ENCODE measurements around the gene EPG5. TPM values are rescaled to one million over a fixed set of nuclear protein-coding genes. Genes with fewer than 3 reads are reported as not detected.

Gene EPG5
- total RNA-seq, 2 experiments from 2014 or later, result 28.7 to 29.0 TPM

- H3K9me3 Mint-ChIP-seq, result peaks cover 18% of the 10 kb centered on the region
- H3K36me3 Mint-ChIP-seq (ENCODE audit: low read depth), result peaks cover 75% of the 10 kb centered on the region
- no peak overlapping the region for H3K27ac Mint-ChIP-seq
- ChIA-PET POLR2A (no interaction called here), CTCF (no interaction called here)
- DNase-seq, result no peak
- H3K4me3 Mint-ChIP-seq, result no peak overlapping the region
- H3K27me3 Mint-ChIP-seq, result no peaks in the 10 kb centered on the region
- H3K4me1 Mint-ChIP-seq, result peaks cover 22% of the 10 kb centered on the region
These were observed 95.6 kb downstream of the EPG5 start for GRCh38 chr18:45871431-45872084.

- H3K27me3 Mint-ChIP-seq, result no peaks in the 10 kb centered on the region
- ChIA-PET CTCF (interaction anchor here (1.2 to 4.5 kb wide), 2 partner anchors 9 to 211 kb away, joined by 3 to 36 read pairs; no protein-coding TSS in a partner anchor), POLR2A (no interaction called here)
- peaks cover 20% of the 10 kb centered on the region for H3K4me1 Mint-ChIP-seq
- no peak overlapping the region for H3K27ac Mint-ChIP-seq
- peaks cover 18% of the 10 kb centered on the region for H3K9me3 Mint-ChIP-seq
- H3K4me3 Mint-ChIP-seq, result no peak overlapping the region
- no peak for DNase-seq
- H3K36me3 Mint-ChIP-seq (ENCODE audit: low read depth), result peaks cover 78% of the 10 kb centered on the region
These were observed 96.7 kb downstream of the EPG5 start for GRCh38 chr18:45870419-45870818.

DNA sequence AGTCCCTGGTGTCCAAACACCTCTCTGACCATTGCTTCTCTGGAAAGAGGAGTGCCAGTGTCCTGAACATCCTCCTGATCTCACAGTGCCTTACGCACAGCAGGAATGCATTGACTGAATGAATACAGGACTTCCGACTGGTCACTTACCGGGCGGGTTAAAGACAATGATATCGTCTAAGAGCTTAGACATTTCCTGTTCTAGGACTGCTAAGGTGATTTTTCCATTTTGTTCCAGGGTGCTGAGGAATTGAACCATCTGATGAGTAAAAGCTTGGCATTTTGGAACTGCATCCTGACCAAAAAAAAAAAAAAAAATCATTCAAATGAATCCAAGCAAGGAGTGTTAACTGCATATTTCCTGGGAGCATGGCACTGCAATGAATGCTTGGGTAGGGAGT is 101.7 kb downstream of the EPG5 start:
- POLR2A ChIA-PET, result no interaction called here
- peaks cover 60% of the 10 kb centered on the region for H3K36me3 Mint-ChIP-seq (ENCODE audit: low read depth)
- no peak overlapping the region for H3K27ac Mint-ChIP-seq

DNA sequence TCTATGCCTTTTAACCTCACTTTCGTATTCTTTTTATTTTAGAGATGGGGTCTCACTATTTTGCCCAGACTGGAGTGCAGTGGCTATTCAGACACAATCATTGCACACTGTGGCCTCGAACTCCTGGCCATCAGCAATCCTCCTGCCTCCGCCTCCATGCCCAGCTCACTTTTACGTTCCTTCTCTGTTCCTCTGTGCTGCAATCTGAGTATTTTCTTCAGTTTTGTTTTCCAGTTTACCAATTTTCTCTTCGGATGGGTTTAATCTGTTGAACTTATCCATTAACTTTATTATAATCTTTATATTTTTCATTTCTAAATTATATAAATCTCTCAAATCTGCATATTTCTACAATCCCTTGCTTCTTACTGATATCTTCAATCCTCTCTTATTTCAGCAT is 103.0 kb downstream of the EPG5 start:
- Mint-ChIP-seq H3K27ac (no peak overlapping the region), H3K36me3 (ENCODE audit: low read depth) (peaks cover 54% of the 10 kb centered on the region), H3K27me3 (no peaks in the 10 kb centered on the region), H3K4me3 (no peak overlapping the region), H3K4me1 (peaks cover 2% of the 10 kb centered on the region), H3K9me3 (no peaks in the 10 kb centered on the region)
- DNase-seq, result no peak
- ChIA-PET CTCF (interaction anchor here (1.1 kb wide), 1 partner anchor 14 kb away, joined by 4 read pairs; no protein-coding TSS in a partner anchor), POLR2A (no interaction called here)

More for the DNA sequence above, 101.7 kb downstream of the EPG5 start:
- CTCF ChIA-PET, result interaction anchor here (0.7 kb wide), 1 partner anchor 175 kb away, joined by 3 read pairs; no protein-coding TSS in a partner anchor
- H3K9me3 Mint-ChIP-seq, result no peaks in the 10 kb centered on the region
- no peaks in the 10 kb centered on the region for H3K27me3 Mint-ChIP-seq
- DNase-seq, result no peak
- peaks cover 2% of the 10 kb centered on the region for H3K4me1 Mint-ChIP-seq
- H3K4me3 Mint-ChIP-seq, result no peak overlapping the region

DNA sequence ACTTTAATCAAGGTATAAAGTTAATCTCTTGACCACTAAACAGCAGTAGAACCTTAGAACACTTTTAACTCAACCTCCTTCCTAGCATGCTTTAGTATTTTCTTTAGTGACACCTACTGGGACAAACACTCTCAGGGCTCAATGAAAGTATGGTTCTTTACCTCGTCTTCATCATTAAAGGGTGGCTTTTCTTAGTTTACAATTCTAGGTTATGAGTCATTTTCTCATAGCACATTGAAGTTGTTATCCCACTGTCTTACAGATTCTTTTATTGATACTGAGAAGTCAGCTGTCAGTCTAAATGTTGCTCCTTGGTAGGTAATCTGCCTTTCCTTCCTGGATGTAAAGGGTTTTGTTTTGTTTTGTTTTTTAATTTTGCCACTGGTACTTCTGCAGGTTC is 103.7 kb downstream of the EPG5 start:
- no peaks in the 10 kb centered on the region for H3K27me3 Mint-ChIP-seq
- ChIA-PET CTCF (interaction anchor here (1.3 kb wide), 1 partner anchor 17 kb away, joined by 3 read pairs; no protein-coding TSS in a partner anchor), POLR2A (no interaction called here)
- no peak for DNase-seq
- no peak overlapping the region for H3K27ac Mint-ChIP-seq
- H3K36me3 Mint-ChIP-seq (ENCODE audit: low read depth), result peaks cover 59% of the 10 kb centered on the region
- H3K4me1 Mint-ChIP-seq, result peaks cover 2% of the 10 kb centered on the region
- no peaks in the 10 kb centered on the region for H3K9me3 Mint-ChIP-seq
- no peak overlapping the region for H3K4me3 Mint-ChIP-seq

DNA sequence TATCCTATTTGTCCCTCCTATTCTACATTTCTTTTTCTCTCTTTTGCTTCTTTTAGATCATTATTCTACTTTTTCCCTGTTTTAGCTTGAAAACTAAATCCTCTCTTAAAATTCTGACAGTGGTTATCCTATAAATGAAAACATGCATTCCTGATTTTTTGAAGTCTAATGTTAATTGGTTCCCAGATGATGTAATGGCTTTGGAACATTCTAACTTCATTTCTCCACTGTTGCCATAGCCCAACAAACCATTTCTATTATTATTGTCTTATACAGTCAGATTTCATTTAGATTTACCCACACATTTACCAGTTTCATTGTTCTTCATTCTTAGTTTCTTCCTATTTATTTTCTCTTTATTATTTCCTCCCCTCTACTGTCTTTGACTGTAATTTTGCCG is 105.2 kb downstream of the EPG5 start:
- peaks cover 63% of the 10 kb centered on the region for H3K36me3 Mint-ChIP-seq (ENCODE audit: low read depth)
- H3K4me3 Mint-ChIP-seq, result no peak overlapping the region
- POLR2A ChIA-PET, result no interaction called here
- H3K27ac Mint-ChIP-seq, result no peak overlapping the region
- no peaks in the 10 kb centered on the region for H3K27me3 Mint-ChIP-seq
- H3K4me1 Mint-ChIP-seq, result peaks cover 2% of the 10 kb centered on the region
- H3K9me3 Mint-ChIP-seq, result no peaks in the 10 kb centered on the region
- DNase-seq, result no peak
- CTCF ChIA-PET, result interaction anchor here (1.2 kb wide), 1 partner anchor 18 kb away, joined by 4 read pairs; no protein-coding TSS in a partner anchor

GRCh38 chr18:45860971-45861370 is 106.2 kb downstream of the EPG5 start:
- H3K4me1 Mint-ChIP-seq, result peaks cover 2% of the 10 kb centered on the region
- H3K36me3 Mint-ChIP-seq (ENCODE audit: low read depth), result peaks cover 62% of the 10 kb centered on the region
- no peaks in the 10 kb centered on the region for H3K9me3 Mint-ChIP-seq
- H3K4me3 Mint-ChIP-seq, result no peak overlapping the region
- CTCF ChIA-PET, result interaction anchor here (1.2 kb wide), 1 partner anchor 19 kb away, joined by 4 read pairs; no protein-coding TSS in a partner anchor
- DNase-seq, result no peak
- POLR2A ChIA-PET, result no interaction called here
- H3K27ac Mint-ChIP-seq, result no peak overlapping the region
- H3K27me3 Mint-ChIP-seq, result no peaks in the 10 kb centered on the region

GRCh38 chr18:45860492-45860891 is 106.6 kb downstream of the EPG5 start:
- Mint-ChIP-seq H3K27ac (no peak overlapping the region), H3K36me3 (ENCODE audit: low read depth) (peaks cover 58% of the 10 kb centered on the region), H3K27me3 (no peaks in the 10 kb centered on the region), H3K9me3 (no peaks in the 10 kb centered on the region), H3K4me3 (no peak overlapping the region), H3K4me1 (peaks cover 2% of the 10 kb centered on the region)
- CTCF ChIA-PET, result interaction anchor here (1.2 kb wide), 1 partner anchor 20 kb away, joined by 4 read pairs; no protein-coding TSS in a partner anchor
- POLR2A ChIA-PET, result no interaction called here
- DNase-seq, result no peak

DNA sequence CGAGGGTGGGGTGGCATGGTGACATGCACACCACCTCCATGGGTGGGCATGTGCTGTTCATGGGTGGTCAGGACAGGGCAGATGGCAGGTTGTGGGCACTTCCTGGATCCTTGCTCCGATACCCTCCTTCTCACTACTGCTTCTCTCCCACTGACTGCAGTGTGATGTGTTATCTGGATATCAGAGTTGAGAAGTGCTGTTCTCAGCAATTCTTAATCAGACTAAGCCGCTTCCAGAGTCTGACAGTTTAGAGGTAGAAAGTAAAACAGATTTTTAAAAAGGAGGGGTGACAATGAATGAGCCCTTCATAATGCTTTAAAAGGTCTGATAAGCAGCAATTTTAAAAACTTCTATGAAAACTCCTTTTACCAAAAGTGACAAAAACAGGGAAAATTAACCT is 107.8 kb downstream of the EPG5 start:
- H3K4me1 Mint-ChIP-seq, result no peaks in the 10 kb centered on the region
- no peaks in the 10 kb centered on the region for H3K27me3 Mint-ChIP-seq
- H3K27ac Mint-ChIP-seq, result no peak overlapping the region
- no peak overlapping the region for H3K4me3 Mint-ChIP-seq
- peaks cover 51% of the 10 kb centered on the region for H3K36me3 Mint-ChIP-seq (ENCODE audit: low read depth)
- no peak for DNase-seq
- ChIA-PET POLR2A (no interaction called here), CTCF (interaction anchor here (1.1 kb wide), 1 partner anchor 20 kb away, joined by 5 read pairs; no protein-coding TSS in a partner anchor)
- H3K9me3 Mint-ChIP-seq, result no peaks in the 10 kb centered on the region

DNA sequence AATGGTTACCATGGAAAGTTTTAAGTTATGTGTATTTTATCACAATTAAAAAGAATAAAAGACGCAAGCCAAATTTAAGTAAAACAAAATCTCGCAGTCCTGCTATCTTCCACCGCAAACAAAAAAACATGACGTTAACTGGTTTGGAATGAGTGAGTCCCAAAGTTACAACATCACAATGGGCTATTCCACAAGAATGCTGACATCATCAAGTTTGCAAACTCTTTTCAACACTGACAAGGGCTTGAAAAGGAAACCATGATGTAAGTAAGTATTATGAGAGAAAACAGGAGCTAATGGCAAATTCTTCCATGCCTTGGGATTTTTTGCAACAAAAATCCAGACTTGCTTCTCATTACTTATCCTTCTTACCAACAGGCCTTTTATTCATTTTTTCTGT is 110.6 kb downstream of the EPG5 start:
- peaks cover 49% of the 10 kb centered on the region for H3K36me3 Mint-ChIP-seq (ENCODE audit: low read depth)
- H3K27me3 Mint-ChIP-seq, result no peaks in the 10 kb centered on the region
- ChIA-PET POLR2A (no interaction called here), CTCF (no interaction called here)
- H3K4me1 Mint-ChIP-seq, result no peaks in the 10 kb centered on the region
- no peaks in the 10 kb centered on the region for H3K9me3 Mint-ChIP-seq
- no peak for DNase-seq
- no peak overlapping the region for H3K4me3 Mint-ChIP-seq
- no peak overlapping the region for H3K27ac Mint-ChIP-seq

- Mint-ChIP-seq H3K4me1 (no peaks in the 10 kb centered on the region), H3K27ac (no peak overlapping the region), H3K27me3 (no peaks in the 10 kb centered on the region), H3K4me3 (no peak overlapping the region), H3K9me3 (no peaks in the 10 kb centered on the region), H3K36me3 (ENCODE audit: low read depth) (peaks cover 45% of the 10 kb centered on the region)
- ChIA-PET POLR2A (no interaction called here), CTCF (interaction anchor here (1.1 to 3.2 kb wide), 2 partner anchors 26 to 189 kb away, joined by 5 to 13 read pairs; no protein-coding TSS in a partner anchor)
- DNase-seq, result no peak
These were observed 113.0 kb downstream of the EPG5 start for GRCh38 chr18:45854036-45854586.

GRCh38 chr18:45852631-45853030 is 114.5 kb downstream of the EPG5 start:
- ChIA-PET CTCF (interaction anchor here (3.2 kb wide), 1 partner anchor 27 kb away, joined by 13 read pairs; no protein-coding TSS in a partner anchor), POLR2A (no interaction called here)
- DNase-seq, result no peak
- no peaks in the 10 kb centered on the region for H3K27me3 Mint-ChIP-seq
- H3K9me3 Mint-ChIP-seq, result no peaks in the 10 kb centered on the region
- H3K36me3 Mint-ChIP-seq (ENCODE audit: low read depth), result peaks cover 32% of the 10 kb centered on the region
- no peaks in the 10 kb centered on the region for H3K4me1 Mint-ChIP-seq
- H3K27ac Mint-ChIP-seq, result no peak overlapping the region
- no peak overlapping the region for H3K4me3 Mint-ChIP-seq

DNA sequence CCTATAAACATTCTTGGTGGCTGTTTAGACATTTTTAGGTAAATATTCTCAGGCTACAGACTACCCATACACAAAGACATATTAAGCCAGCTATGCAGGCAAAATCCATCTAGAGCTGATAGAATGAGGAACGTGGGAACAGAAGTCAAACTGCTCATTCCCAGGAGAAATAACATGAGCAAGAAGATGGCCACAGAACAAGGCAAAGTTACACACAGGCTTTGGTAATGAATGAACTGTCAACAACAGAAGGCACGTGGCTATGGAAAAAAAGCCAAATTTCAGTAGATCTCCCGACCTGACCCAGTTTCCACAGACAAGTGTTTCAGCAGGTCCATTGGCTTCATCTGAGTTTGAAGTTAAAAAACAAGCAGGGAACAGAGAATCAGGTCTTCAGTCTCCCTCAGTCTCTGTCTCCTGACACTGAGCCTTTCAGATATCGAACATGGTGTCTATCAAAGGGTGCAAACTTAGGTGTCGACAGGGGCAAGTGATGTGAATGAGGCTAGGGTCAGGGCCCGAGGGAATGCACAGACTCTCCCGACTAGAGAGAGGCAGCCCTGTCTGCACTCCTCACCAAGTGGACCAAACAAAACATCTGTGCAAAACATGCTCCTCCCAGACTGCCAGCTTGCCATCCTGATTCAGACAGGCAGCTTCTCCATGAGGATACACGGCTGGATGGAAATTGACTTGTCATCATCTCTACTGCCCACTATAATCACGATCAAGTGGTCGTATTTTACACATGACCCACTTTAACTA is 115.8 kb downstream of the EPG5 start:
- H3K36me3 Mint-ChIP-seq (ENCODE audit: low read depth), result peaks cover 26% of the 10 kb centered on the region
- H3K27me3 Mint-ChIP-seq, result no peaks in the 10 kb centered on the region
- H3K9me3 Mint-ChIP-seq, result no peaks in the 10 kb centered on the region
- no peak overlapping the region for H3K27ac Mint-ChIP-seq
- H3K4me1 Mint-ChIP-seq, result no peaks in the 10 kb centered on the region
- H3K4me3 Mint-ChIP-seq, result no peak overlapping the region
- ChIA-PET CTCF (interaction anchor here (1.3 kb wide), 1 partner anchor 128 kb away, joined by 4 read pairs; no protein-coding TSS in a partner anchor), POLR2A (no interaction called here)
- DNase-seq, result no peak

All from activated CD4-positive, alpha-beta memory T cell treated with anti-CD3 and anti-CD28 coated beads, Interleukin-2, amount 10 ng/mL, durations not matched to agents 7 days and 5 days (primary cell).